T-helper 1 cell treated with Interleukin-12 subunit alpha and Interleukin-12 subunit beta and Interleukin-4 antibody, amounts not matched to agents 30 ng/mL and 1 ng/mL, for 36 hours (primary cell): Measurements from ENCODE around the gene CFDP1. TPM values are rescaled to one million over a fixed set of nuclear protein-coding genes. Genes with fewer than 3 reads are reported as not detected.

Source experiments
- intact Hi-C: fragments of 100-400 bp; cut with micrococcal nuclease; formaldehyde crosslinking; loops from one replicate; pipeline ENCODE4 v1.15.1; 2024
- total RNA-seq: library from RNA; stranded (reverse); gene quantifications from 2 replicates; pipeline ENCODE4 v1.2.3, GENCODE V29; 2022

Gene CFDP1
- total RNA-seq, 1 donor from 2014 or later: 31.8 TPM

GRCh38 chr16:75377729-75378386 is 55.4 kb downstream of the CFDP1 start:
- intact Hi-C loops: no loop called here

GRCh38 chr16:75376475-75377161 is 56.7 kb downstream of the CFDP1 start:
- intact Hi-C loops: no loop called here

- intact Hi-C loops: no loop called here
Observed at GRCh38 chr16:75374388-75374787, 58.9 kb downstream of the CFDP1 start.

GRCh38 chr16:75372236-75372856 is 61.0 kb downstream of the CFDP1 start:
- intact Hi-C loops: no loop called here

GRCh38 chr16:75371171-75371570 is 62.1 kb downstream of the CFDP1 start:
- intact Hi-C loops: no loop called here

GRCh38 chr16:75364286-75364791 is 69.0 kb downstream of the CFDP1 start:
- intact Hi-C loops: no loop called here

- intact Hi-C loops: no loop called here
Observed at GRCh38 chr16:75362846-75363245, 70.5 kb downstream of the CFDP1 start.

- intact Hi-C loops: no loop called here
Observed at GRCh38 chr16:75361936-75362335, 71.4 kb downstream of the CFDP1 start.

- intact Hi-C loops: no loop called here
Observed at GRCh38 chr16:75354170-75354569, 79.1 kb downstream of the CFDP1 start.

- intact Hi-C loops: no loop called here
Observed at GRCh38 chr16:75351183-75351582, 82.1 kb downstream of the CFDP1 start.

- intact Hi-C loops: no loop called here
Observed at GRCh38 chr16:75345711-75346110, 87.6 kb downstream of the CFDP1 start.

GRCh38 chr16:75343941-75344340 is 89.4 kb downstream of the CFDP1 start:
- intact Hi-C loops: no loop called here

GRCh38 chr16:75343286-75343685 is 90.0 kb downstream of the CFDP1 start:
- intact Hi-C loops: no loop called here

- intact Hi-C loops: no loop called here
Observed at GRCh38 chr16:75342308-75342811, 90.9 kb downstream of the CFDP1 start.

- intact Hi-C loops: no loop called here
Observed at GRCh38 chr16:75341564-75342307, 91.6 kb downstream of the CFDP1 start.

GRCh38 chr16:75340741-75341491 is 92.4 kb downstream of the CFDP1 start:
- intact Hi-C loops: no loop called here

- intact Hi-C loops: no loop called here
Observed at GRCh38 chr16:75337430-75337829, 95.9 kb downstream of the CFDP1 start.

GRCh38 chr16:75336521-75336920 is 96.8 kb downstream of the CFDP1 start:
- intact Hi-C loops: no loop called here

- intact Hi-C loops: no loop called here
Observed at GRCh38 chr16:75333721-75334163, 99.6 kb downstream of the CFDP1 start.

- intact Hi-C loops: no loop called here
Observed at GRCh38 chr16:75329943-75330342, 103.4 kb downstream of the CFDP1 start.

- intact Hi-C loops: no loop called here
Observed at GRCh38 chr16:75326333-75326732, 107.0 kb downstream of the CFDP1 start.
